ENCODE measurements around the gene GPR171.

DNA sequence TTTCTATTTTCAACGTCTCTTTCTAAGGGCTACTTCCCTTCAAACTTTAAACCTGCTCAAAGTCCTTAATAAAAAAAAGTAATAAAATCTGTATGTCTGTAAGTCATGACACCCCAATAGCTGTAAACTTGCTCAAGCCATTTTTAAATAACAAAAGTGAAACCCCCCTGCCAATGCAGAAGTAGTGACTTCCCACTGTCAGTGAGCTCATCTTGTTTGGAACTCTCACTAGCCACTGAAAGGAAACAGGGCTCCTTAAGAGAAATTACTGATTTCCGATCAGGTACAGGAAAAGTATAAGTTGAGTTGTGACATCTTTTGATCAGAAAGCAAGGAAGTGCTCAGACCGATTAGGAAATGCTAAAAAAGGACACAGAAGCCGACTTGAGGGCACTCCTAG, 27.6 kb upstream of the GPR171 start:
- TF ChIP-seq CTCF (IDR thresholded peaks at IDR 0.05) (no peak), POLR2AphosphoS5 (IDR thresholded peaks at IDR 0.05; ENCODE audit: low read depth, low read length) (no peak), REST (IDR thresholded peaks at IDR 0.05; ENCODE audit: insufficient read depth in 1 of 2, low read depth in 2 of 2, low read length in 1 of 2) (no peak)
